ENCODE results near the gene APLP1. TPM values are rescaled to one million over a fixed set of nuclear protein-coding genes. Genes with fewer than 3 reads are reported as not detected.
"Not testable (repeated sequence)": the region's sequence is repeated elsewhere in the genome, so short reads cannot be mapped to it uniquely, and the experiment has no call there.

Gene APLP1
- total RNA-seq, 4 donors from 2014 or later: 0.67 to 5.3 (median 2.8) TPM

DNA sequence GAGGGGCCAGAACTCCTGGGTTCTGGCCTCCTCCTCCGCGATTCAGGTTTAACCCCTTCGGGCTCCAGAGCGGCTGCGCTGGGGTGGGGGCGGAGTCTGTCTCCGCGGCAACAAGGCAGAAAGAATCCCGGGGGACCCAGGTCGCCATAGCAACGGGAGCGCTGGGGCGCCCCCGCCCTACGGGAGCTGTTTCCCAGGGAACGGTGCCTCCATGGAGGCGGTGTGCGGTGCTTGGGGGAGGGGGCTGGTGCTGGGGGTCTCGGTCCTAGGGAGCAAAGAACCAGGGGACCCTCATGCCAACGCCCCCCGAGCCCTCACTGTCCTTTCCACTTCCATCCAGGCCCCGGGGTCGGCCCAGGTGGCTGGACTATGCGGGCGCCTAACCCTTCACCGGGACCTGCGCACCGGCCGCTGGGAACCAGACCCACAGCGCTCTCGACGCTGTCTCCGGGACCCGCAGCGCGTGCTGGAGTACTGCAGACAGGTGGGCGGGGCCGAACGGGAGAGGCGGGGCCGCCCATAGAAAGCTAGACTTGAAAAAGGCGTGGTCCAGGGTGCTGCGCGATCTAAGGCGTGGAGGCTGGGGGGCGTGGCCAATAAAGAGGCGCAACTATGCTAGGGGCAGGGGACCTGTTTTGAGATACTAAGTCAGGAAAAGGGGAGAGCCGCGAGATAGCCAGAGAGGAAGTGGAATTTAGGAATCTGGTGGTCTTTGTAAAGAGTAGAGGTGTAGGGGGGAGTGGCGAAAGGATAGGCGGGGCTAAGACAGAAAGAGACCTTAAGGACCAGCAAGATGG lies 1.2 kb downstream of the APLP1 start:
- H3K36me3 ChIP-seq: no peaks in the 10 kb centered on the region
- no peak overlapping the region for H3K4me3 ChIP-seq (replicated peaks in 1 of 3)
- H3K4me1 ChIP-seq: peaks cover 15 to 18% of the 10 kb centered on the region in 2 donors
- no peaks in the 10 kb centered on the region for H3K9me3 ChIP-seq
- intact Hi-C loops (cut with DNase I): no loop called here
- no peaks in the 10 kb centered on the region for H3K27me3 ChIP-seq
- TF ChIP-seq POLR2A (IDR thresholded peaks at IDR 0.05): no peak
- TF ChIP-seq, protein P1, sequence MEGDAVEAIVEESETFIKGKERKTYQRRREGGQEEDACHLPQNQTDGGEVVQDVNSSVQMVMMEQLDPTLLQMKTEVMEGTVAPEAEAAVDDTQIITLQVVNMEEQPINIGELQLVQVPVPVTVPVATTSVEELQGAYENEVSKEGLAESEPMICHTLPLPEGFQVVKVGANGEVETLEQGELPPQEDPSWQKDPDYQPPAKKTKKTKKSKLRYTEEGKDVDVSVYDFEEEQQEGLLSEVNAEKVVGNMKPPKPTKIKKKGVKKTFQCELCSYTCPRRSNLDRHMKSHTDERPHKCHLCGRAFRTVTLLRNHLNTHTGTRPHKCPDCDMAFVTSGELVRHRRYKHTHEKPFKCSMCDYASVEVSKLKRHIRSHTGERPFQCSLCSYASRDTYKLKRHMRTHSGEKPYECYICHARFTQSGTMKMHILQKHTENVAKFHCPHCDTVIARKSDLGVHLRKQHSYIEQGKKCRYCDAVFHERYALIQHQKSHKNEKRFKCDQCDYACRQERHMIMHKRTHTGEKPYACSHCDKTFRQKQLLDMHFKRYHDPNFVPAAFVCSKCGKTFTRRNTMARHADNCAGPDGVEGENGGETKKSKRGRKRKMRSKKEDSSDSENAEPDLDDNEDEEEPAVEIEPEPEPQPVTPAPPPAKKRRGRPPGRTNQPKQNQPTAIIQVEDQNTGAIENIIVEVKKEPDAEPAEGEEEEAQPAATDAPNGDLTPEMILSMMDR (IDR thresholded peaks at IDR 0.05): no peak
- H3K27ac ChIP-seq: no peak overlapping the region
- DNase-seq: peak; percentile 52 to 61
- 2% methylated on average over 37 to 38 of the region's 51 CpGs for WGBS, 2 donors

DNA sequence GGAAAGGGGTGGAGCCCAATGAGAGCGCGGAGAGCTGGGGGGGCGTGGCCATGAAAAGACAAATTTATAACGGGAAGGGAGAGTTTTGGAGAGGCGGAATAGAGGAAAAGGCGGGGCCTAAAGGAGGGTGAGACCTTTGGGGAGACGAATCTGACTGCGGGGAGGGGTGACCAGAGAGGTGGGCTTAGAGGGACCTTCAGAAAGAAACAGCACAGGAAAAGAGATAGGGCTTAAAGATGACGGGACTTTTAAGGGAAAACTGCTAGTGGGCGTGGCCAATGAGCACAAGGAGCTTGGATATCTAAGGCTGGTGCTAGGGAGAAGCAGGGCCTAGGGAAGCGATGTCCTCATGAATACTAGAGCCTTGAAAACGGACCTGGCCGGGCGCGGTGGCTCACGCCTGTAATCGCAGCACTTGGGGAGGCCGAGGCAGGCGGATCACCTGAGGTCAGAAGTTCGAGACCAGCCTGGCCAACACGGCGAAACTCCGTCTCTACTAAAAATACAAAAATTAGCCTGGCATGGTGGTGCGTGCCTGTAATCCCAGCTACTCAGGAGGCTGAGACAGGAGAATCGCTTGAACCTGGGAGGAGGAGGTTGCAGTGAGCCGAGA lies 1.9 kb downstream of the APLP1 start:
- WGBS, 2 donors: 37 to 39% methylated on average over 26 of the region's 26 CpGs
- H3K9me3 ChIP-seq; intact Hi-C loops (cut with DNase I); H3K27ac ChIP-seq; DNase-seq; H3K36me3 ChIP-seq; H3K4me3 ChIP-seq (replicated peaks in 1 of 3); H3K27me3 ChIP-seq: not testable (repeated sequence)
- H3K4me1 ChIP-seq: peaks cover 15 to 18% of the 10 kb centered on the region in 2 donors

- no peaks in the 10 kb centered on the region for H3K36me3 ChIP-seq
- no peak for DNase-seq
- 61 to 84% methylated on average over 3 to 11 of the region's 12 CpGs for WGBS, 2 donors
- H3K27me3 ChIP-seq: no peaks in the 10 kb centered on the region
- intact Hi-C loops (cut with DNase I): no loop called here
- no peaks in the 10 kb centered on the region for H3K9me3 ChIP-seq
- no peak overlapping the region for H3K4me3 ChIP-seq (replicated peaks in 1 of 3)
- peaks cover 15 to 18% of the 10 kb centered on the region in 2 donors for H3K4me1 ChIP-seq
- no peak for TF ChIP-seq POLR2A (IDR thresholded peaks at IDR 0.05)
- TF ChIP-seq, protein P1 (IDR thresholded peaks at IDR 0.05): no peak
- no peak overlapping the region for H3K27ac ChIP-seq
Measured at GRCh38 chr19:35870798-35871197, 2.4 kb downstream of the APLP1 start.

DNA sequence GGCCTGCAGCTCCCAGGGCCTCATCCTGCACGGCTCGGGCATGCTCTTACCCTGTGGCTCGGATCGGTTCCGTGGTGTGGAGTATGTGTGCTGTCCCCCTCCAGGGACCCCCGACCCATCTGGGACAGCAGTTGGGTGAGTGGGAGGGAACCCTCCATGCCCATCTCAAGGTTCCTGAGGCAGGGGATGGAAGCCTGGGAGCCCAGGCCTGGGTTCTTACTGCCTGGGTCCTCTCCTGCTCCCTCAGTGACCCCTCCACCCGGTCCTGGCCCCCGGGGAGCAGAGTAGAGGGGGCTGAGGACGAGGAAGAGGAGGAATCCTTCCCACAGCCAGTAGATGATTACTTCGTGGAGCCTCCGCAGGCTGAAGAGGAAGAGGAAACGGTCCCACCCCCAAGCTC lies 3.2 kb downstream of the APLP1 start:
- H3K9me3 ChIP-seq: no peaks in the 10 kb centered on the region
- no peaks in the 10 kb centered on the region for H3K36me3 ChIP-seq
- intact Hi-C loops (cut with DNase I): no loop called here
- TF ChIP-seq, protein P1 (IDR thresholded peaks at IDR 0.05): no peak
- TF ChIP-seq POLR2A (IDR thresholded peaks at IDR 0.05): no peak
- WGBS, 2 donors: 89 to 91% methylated on average over 10 to 12 of the region's 12 CpGs
- no peaks in the 10 kb centered on the region for H3K27me3 ChIP-seq
- peaks cover 15 to 18% of the 10 kb centered on the region in 2 donors for H3K4me1 ChIP-seq
- no peak for DNase-seq
- H3K27ac ChIP-seq: no peak overlapping the region
- no peak overlapping the region for H3K4me3 ChIP-seq (replicated peaks in 1 of 3)

- no peak for TF ChIP-seq POLR2A (IDR thresholded peaks at IDR 0.05)
- TF ChIP-seq, protein P1 (IDR thresholded peaks at IDR 0.05): no peak
- no peaks in the 10 kb centered on the region for H3K27me3 ChIP-seq
Measured at GRCh38 chr19:35872180-35872579, 3.8 kb downstream of the APLP1 start.

More at GRCh38 chr19:35872180-35872579, 3.8 kb downstream of the APLP1 start:
- Histone ChIP-seq H3K4me3 (replicated peaks in 1 of 3) (no peak overlapping the region), H3K36me3 (no peaks in the 10 kb centered on the region), H3K9me3 (no peaks in the 10 kb centered on the region), H3K27ac (no peak overlapping the region), H3K4me1 (peaks cover 15 to 18% of the 10 kb centered on the region in 2 donors)
- intact Hi-C loops (cut with DNase I): no loop called here
- WGBS, 2 donors: 78 to 93% methylated on average over 4 to 5 of the region's 5 CpGs
- no peak for DNase-seq

Data from thyroid gland (tissue), 4 donors.